VCaP (cell line): ENCODE measurements around the gene SMPD3.

ENCODE experiments used
- H3K27ac ChIP-seq: fragments of 450-650 bp; 2 replicates; pipeline ENCODE4 v1.5.1; 2017
- CTCF ChIP-seq: fragments of 450-650 bp; conservative IDR thresholded peaks from 2 replicates; pipeline ENCODE4 v1.5.1; 2017; ENCODE audit warnings: mild to moderate bottlenecking, moderate library complexity

The SMPD3 gene

GRCh38 chr16:68403177-68403576 lies 45.1 kb downstream of the SMPD3 start:
- TF ChIP-seq CTCF: no peak
- H3K27ac ChIP-seq: no peak overlapping the region

- no peak overlapping the region for H3K27ac ChIP-seq
- TF ChIP-seq CTCF: no peak
These were observed 45.6 kb downstream of the SMPD3 start for GRCh38 chr16:68402748-68403040.

- no peak for TF ChIP-seq CTCF
- H3K27ac ChIP-seq: no peak overlapping the region
These were observed 46.2 kb downstream of the SMPD3 start for GRCh38 chr16:68401871-68402747.

- no peak for TF ChIP-seq CTCF
- no peak overlapping the region for H3K27ac ChIP-seq
These were observed 47.3 kb downstream of the SMPD3 start for GRCh38 chr16:68400924-68401460.

- no peak overlapping the region for H3K27ac ChIP-seq
- no peak for TF ChIP-seq CTCF
These were observed 48.0 kb downstream of the SMPD3 start for GRCh38 chr16:68400083-68400923.

GRCh38 chr16:68399456-68399855 lies 48.9 kb downstream of the SMPD3 start:
- no peak for TF ChIP-seq CTCF

GRCh38 chr16:68397710-68398201 lies 50.6 kb downstream of the SMPD3 start:
- H3K27ac ChIP-seq: no peak overlapping the region
- no peak for TF ChIP-seq CTCF

More at GRCh38 chr16:68399456-68399855, 48.9 kb downstream of the SMPD3 start:
- no peak overlapping the region for H3K27ac ChIP-seq
